K562 (cell line): Measurements from ENCODE around the gene SLC35E2B. TPM values are rescaled to one million over a fixed set of nuclear protein-coding genes. Genes with fewer than 3 reads are reported as not detected.

ENCODE experiments used
- ATAC-seq: fragments of 200-7000 bp; cut with Tn5 transposase; 3 replicates; pipeline ENCODE4 v1.9.1; 2020; ENCODE audit warnings: moderate library complexity
- BruUV-seq: library from RNA; stranded (reverse); fragments of 400-500 nt; replicated peaks from 2 replicates; lab custom pipeline; 2021; lab: Mats Ljungman, UMichigan
- CTCF ChIA-PET: fragments of 300-600 bp; formaldehyde crosslinking; extraction: SDS; loops from one replicate; lab custom pipeline; 2021; ENCODE audit warnings: low intra/inter-chr PET ratio; lab: Yijun Ruan, JAX
- POLR2A ChIA-PET: fragments of 300-600, 350-650 bp; sonication (Branson Sonifier 250); formaldehyde crosslinking; extraction: SDS; loops from one replicate; lab custom pipeline; 2021; ENCODE audit warnings: antibody characterized with exemption, inconsistent platforms; lab: Yijun Ruan, JAX
- DNase-seq, 4 experiments: peaks; one replicate each; pipeline versions ENCODE4 v3.0.0 to v3.0.0-alpha.2; 2011 to 2018; ENCODE audit warnings: low spot score in 3 of 4, mixed read lengths in 3 of 4; ENCODE audit errors: extremely low read depth in 1 of 4
- FAIRE-seq: peaks from 2 replicates; lab custom pipeline; 2011; peaks lifted over from hg19 to GRCh38; lab: Jason Lieb, UNC
- H2AFZ ChIP-seq: 2 replicates; pipeline ENCODE4 v1.6.0; 2011; ENCODE audit warnings: low read depth, low read length, control low read depth, inconsistent platforms
- H3K27ac ChIP-seq: fragments of 200-600 bp; 3 replicates; pipeline ENCODE4 v1.8.0; 2011; ENCODE audit warnings: low read depth, mild to moderate bottlenecking, control low read depth, inconsistent platforms, low read length, moderate library complexity, mixed read lengths; ENCODE audit errors: extremely low read depth
- H3K27me3 ChIP-seq, 2 experiments: fragments of 300-600 bp in 1 of 2; 2 replicates in 1 of 2; 3 replicates in 1 of 2; pipeline versions ENCODE4 v1.6.0 to v1.8.0; 2011; ENCODE audit warnings: inconsistent platforms in 2 of 2, low read length in 2 of 2, mild to moderate bottlenecking in 1 of 2, mixed read lengths in 1 of 2, moderate library complexity in 1 of 2; ENCODE audit not compliant: control insufficient read depth in 2 of 2, insufficient read depth in 2 of 2
- H3K36me3 ChIP-seq: fragments of 300-600 bp; 3 replicates; pipeline ENCODE4 v1.8.0; 2011; ENCODE audit warnings: mild to moderate bottlenecking, low read length, inconsistent platforms; ENCODE audit not compliant: control insufficient read depth, insufficient read depth
- H3K4me1 ChIP-seq, 2 experiments: fragments of 200-600 bp in 1 of 2; replicated peaks in 1 of 2; 2 replicates in 1 of 2; 3 replicates in 1 of 2; pipeline versions ENCODE4 v1.5.1 to v1.8.0; 2011; ENCODE audit warnings: inconsistent platforms in 2 of 2, low read length in 2 of 2, mild to moderate bottlenecking in 1 of 2, mixed read lengths in 1 of 2, moderate library complexity in 1 of 2; ENCODE audit not compliant: control insufficient read depth in 2 of 2, insufficient read depth in 2 of 2
- H3K4me2 ChIP-seq: 2 replicates; pipeline ENCODE4 v1.6.1; 2011; ENCODE audit warnings: low read length, control low read depth, inconsistent platforms, mixed read lengths; ENCODE audit not compliant: insufficient read depth
- H3K4me3 ChIP-seq: fragments of 200-600 bp; sonication (generic), shearing (Covaris generic); 2 replicates; pipeline ENCODE4 v1.5.1; 2016; ENCODE audit warnings: control low read depth, inconsistent platforms
- H3K79me2 ChIP-seq: fragments of 200-600 bp; 3 replicates; pipeline ENCODE4 v1.8.0; 2011; ENCODE audit warnings: low read length, inconsistent platforms; ENCODE audit not compliant: control insufficient read depth, insufficient read depth
- H3K9ac ChIP-seq, 2 experiments: 2 replicates each; pipeline versions ENCODE4 v1.6.0 to v1.6.1; 2011; ENCODE audit warnings: low read depth in 2 of 2, low read length in 2 of 2, control low read depth in 1 of 2, inconsistent platforms in 1 of 2, mild to moderate bottlenecking in 1 of 2, mixed read lengths in 1 of 2; ENCODE audit not compliant: insufficient read depth in 1 of 2
- H3K9me1 ChIP-seq: one replicate; pipeline ENCODE4 v1.6.0; 2011; ENCODE audit warnings: inconsistent platforms, mild to moderate bottlenecking, low read length, moderate library complexity; ENCODE audit not compliant: control insufficient read depth, insufficient read depth
- H3K9me3 ChIP-seq: replicated peaks from 2 replicates; pipeline ENCODE4 v1.5.1; 2011; ENCODE audit warnings: low read depth, low read length, inconsistent platforms; ENCODE audit not compliant: control insufficient read depth, insufficient read depth
- H4K20me1 ChIP-seq: replicated peaks from 2 replicates; pipeline ENCODE4 v1.6.1; 2011; ENCODE audit warnings: low read length, inconsistent platforms, mixed read lengths; ENCODE audit not compliant: control insufficient read depth, insufficient read depth
- CEBPG ChIP-seq, 3 experiments: fragments of 200-800 bp in 1 of 3; sonication (Bioruptor generic) in 1 of 3; sonication (generic) in 1 of 3; formaldehyde crosslinking in 1 of 3; IDR thresholded peaks in 2 of 3; conservative IDR thresholded peaks in 1 of 3; 2 replicates each; pipeline versions ENCODE4 v1.6.1 to v1.8.0; 2016 to 2022; ENCODE audit warnings: missing compliant biosample characterization in 2 of 3, missing genetic modification characterization in 2 of 3, mild to moderate bottlenecking in 1 of 3, missing genetic modification reagents in 1 of 3
- PRMT5 ChIP-seq: sonication (generic); formaldehyde crosslinking; IDR thresholded peaks from 2 replicates; pipeline ENCODE4 v1.5.0; 2020; ENCODE audit warnings: missing genetic modification reagents
- WGBS: fragments of 100-300 bp; shearing (Covaris generic); methylation state at CpG from one replicate; pipeline ENCODE4 v1.1.6; 2016; ENCODE audit warnings: low coverage, mixed read lengths; ENCODE audit not compliant: insufficient coverage; ENCODE audit errors: missing lambda C conversion rate; 5-methylcytosine and 5-hydroxymethylcytosine counted together
- in situ Hi-C: fragments of 300-500 bp; cut with MboI; formaldehyde crosslinking; loops from 4 replicates; pipeline ENCODE4 v1.15.0; 2018; ENCODE audit warnings: inconsistent platforms, mixed read lengths
- intact Hi-C: fragments of 100-400 bp; cut with micrococcal nuclease; formaldehyde crosslinking; loops from 2 replicates; pipeline ENCODE4 v1.14.2; 2022
- polyA plus RNA-seq, 8 experiments: library from polyadenylated mRNA; depleted of rRNA in 4 of 8; stranded (reverse) in 5 of 8; unstranded in 3 of 8; fragments of >200 nt; fragmentation: Nextera tagmentation in 2 of 8; fragmentation: Illumina TruSeq in 1 of 8; extraction: Ambion mirVana in 2 of 8; extraction: Trizol in 1 of 8; gene quantifications; 2 replicates each; pipeline versions ENCODE4 v1.2.1 to v1.2.3, GENCODE V29; 2011 to 2014; ENCODE audit warnings: inconsistent platforms in 1 of 8, missing spikeins in 1 of 8
- total RNA-seq, 7 experiments: library from RNA; depleted of rRNA in 6 of 7; stranded (reverse); fragments of >200 nt in 6 of 7; fragmentation: Illumina TruSeq in 2 of 7; extraction: Trizol in 2 of 7; gene quantifications; 2 replicates each; pipeline versions ENCODE4 v1.2.1 to v1.2.3, GENCODE V29; 2011 to 2021; ENCODE audit warnings: low replicate concordance in 1 of 7

SLC35E2B gene
- total and polyA plus RNA-seq, 9 of the 15 experiments (the other 6 are each of a cell fraction or from before 2014, with no cell fraction given) = 4.7 to 44.6 (median 20.7) TPM

GRCh38 chr1:1627829-1628753 is 64.5 kb downstream of the SLC35E2B start:
- Histone ChIP-seq H2AFZ (no peak overlapping the region), H3K27me3 (no peaks in the 10 kb centered on the region), H3K79me2 (no peaks in the 10 kb centered on the region), H3K27ac (no peak overlapping the region), H3K4me2 (no peak overlapping the region; the same call in 1 of the 2 replicates), H3K4me3 (no peak overlapping the region), H3K4me1 (peaks cover 0 to 63% of the 10 kb centered on the region in 2 experiments; a peak in 3 of 5 replicates), H3K9ac (peak overlapping the region in 1 of 2 experiments; percentile 68; a peak in 1 of 4 replicates), H4K20me1 (no peaks in the 10 kb centered on the region), H3K36me3 (no peaks in the 10 kb centered on the region), H3K9me3 (no peaks in the 10 kb centered on the region), H3K9me1 (no peaks in the 10 kb centered on the region)
- intact Hi-C loops (no loop called here), in situ Hi-C loops (no loop called here)
- FAIRE-seq (no peak), DNase-seq (no peak), ATAC-seq (no peak)
- BruUV-seq = no TSS peak
- 0 out of 2 replicates have a peak, but pooled peaks have one; percentile 20 for TF ChIP-seq CEBPG (CRISPR knock-in tag; IDR thresholded peaks at IDR 0.05)
- TF ChIP-seq CEBPG (tag; conservative IDR thresholded peaks at IDR 0.05 in 1 of 2, IDR thresholded peaks at IDR 0.05 in 1 of 2) = no peak
- TF ChIP-seq PRMT5 (CRISPR knock-in tag) = no peak
- POLR2A ChIA-PET = no interaction called here
- WGBS = 78% methylated on average over 43 of the region's 53 CpGs
- CTCF ChIA-PET = no interaction called here
